Upper lobe of left lung (tissue), 4 donors: ENCODE data around the gene OGDHL.

Source experiments
- POLR2A ChIP-seq, 4 donors: fragments of 450-650 bp; IDR thresholded peaks; one replicate each; pipeline ENCODE4 v1.5.1; 2016 to 2017; ENCODE audit warnings: antibody characterized with exemption in 4 of 4, mild to moderate bottlenecking in 2 of 4
- TF ChIP-seq, protein P1 (sequence below), 6 experiments: fragments of 450-650 bp in 4 of 6; fragments of 200-600 bp in 2 of 6; sonication (generic) in 2 of 6; IDR thresholded peaks; one replicate each; pipeline ENCODE4 v1.5.1; 2016 to 2019; ENCODE audit warnings: antibody characterized with exemption in 6 of 6

- TF ChIP-seq, protein P1, sequence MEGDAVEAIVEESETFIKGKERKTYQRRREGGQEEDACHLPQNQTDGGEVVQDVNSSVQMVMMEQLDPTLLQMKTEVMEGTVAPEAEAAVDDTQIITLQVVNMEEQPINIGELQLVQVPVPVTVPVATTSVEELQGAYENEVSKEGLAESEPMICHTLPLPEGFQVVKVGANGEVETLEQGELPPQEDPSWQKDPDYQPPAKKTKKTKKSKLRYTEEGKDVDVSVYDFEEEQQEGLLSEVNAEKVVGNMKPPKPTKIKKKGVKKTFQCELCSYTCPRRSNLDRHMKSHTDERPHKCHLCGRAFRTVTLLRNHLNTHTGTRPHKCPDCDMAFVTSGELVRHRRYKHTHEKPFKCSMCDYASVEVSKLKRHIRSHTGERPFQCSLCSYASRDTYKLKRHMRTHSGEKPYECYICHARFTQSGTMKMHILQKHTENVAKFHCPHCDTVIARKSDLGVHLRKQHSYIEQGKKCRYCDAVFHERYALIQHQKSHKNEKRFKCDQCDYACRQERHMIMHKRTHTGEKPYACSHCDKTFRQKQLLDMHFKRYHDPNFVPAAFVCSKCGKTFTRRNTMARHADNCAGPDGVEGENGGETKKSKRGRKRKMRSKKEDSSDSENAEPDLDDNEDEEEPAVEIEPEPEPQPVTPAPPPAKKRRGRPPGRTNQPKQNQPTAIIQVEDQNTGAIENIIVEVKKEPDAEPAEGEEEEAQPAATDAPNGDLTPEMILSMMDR (IDR thresholded peaks at IDR 0.05): no peak
- TF ChIP-seq POLR2A (IDR thresholded peaks at IDR 0.05): no peak
Observed at GRCh38 chr10:49784681-49785080, 22.6 kb upstream of the OGDHL start.
